Testis (tissue), 3 donors: ENCODE measurements around the gene SYNDIG1. TPM values are rescaled to one million over a fixed set of nuclear protein-coding genes. Genes with fewer than 3 reads are reported as not detected.

ENCODE experiments used
- DNase-seq: peaks from one replicate; pipeline ENCODE4 v3.0.0-alpha.2; 2019
- H3K27ac ChIP-seq, 2 donors: fragments of 200-600 bp; sonication (generic); one replicate each; pipeline ENCODE4 v1.5.1; 2019
- H3K27me3 ChIP-seq: fragments of 200-600 bp; sonication (generic); one replicate; pipeline ENCODE4 v1.5.1; 2019
- H3K36me3 ChIP-seq: fragments of 200-600 bp; sonication (generic); one replicate; pipeline ENCODE4 v1.5.1; 2017; ENCODE audit warnings: low read depth; ENCODE audit errors: missing control alignments
- H3K4me1 ChIP-seq: fragments of 200-600 bp; sonication (generic); one replicate; pipeline ENCODE4 v1.5.1; 2019
- H3K4me3 ChIP-seq, 2 donors: fragments of 200-600 bp; sonication (generic); one replicate each; pipeline ENCODE4 v1.5.1; 2017 to 2019
- H3K9me3 ChIP-seq: fragments of 200-600 bp; sonication (generic); one replicate; pipeline ENCODE4 v1.5.1; 2017
- CTCF ChIP-seq, 3 experiments: fragments of 450-650 bp in 2 of 3; fragments of 200-600 bp in 1 of 3; sonication (generic) in 1 of 3; IDR thresholded peaks; one replicate each; pipeline ENCODE4 v1.5.1; 2016 to 2019; ENCODE audit warnings: antibody characterized with exemption in 3 of 3, mild to moderate bottlenecking in 2 of 3, moderate library complexity in 1 of 3
- POLR2A ChIP-seq: fragments of 450-650 bp; IDR thresholded peaks from one replicate; pipeline ENCODE4 v1.6.1; 2017; ENCODE audit warnings: antibody characterized with exemption, mild to moderate bottlenecking, moderate library complexity
- WGBS, 2 donors: methylation state at CpG; one replicate each; pipeline ENCODE4 v1.1.5; 2018; 5-methylcytosine and 5-hydroxymethylcytosine counted together
- intact Hi-C: fragments of 100-400 bp; cut with DNase I; formaldehyde crosslinking; loops from one replicate; pipeline ENCODE4 v1.15.1; 2023; ENCODE audit warnings: low total_unique reads
- polyA plus RNA-seq: library from polyadenylated mRNA; stranded (reverse); fragments of 350-450 nt; fragmentation: Illumina TruSeq; extraction: RNeasy Lipid Tissue Mini Kit (QIAGEN cat#74804); gene quantifications from one replicate; pipeline ENCODE4 v1.2.3, GENCODE V29; 2014; ENCODE audit warnings: low read depth, low replicate concordance; ENCODE audit not compliant: insufficient read depth
- total RNA-seq, 2 donors: library from RNA; depleted of rRNA; stranded (reverse); fragments of >200 nt; gene quantifications; one replicate each; pipeline ENCODE4 v1.2.3, GENCODE V29; 2016

SYNDIG1 gene
- total and polyA plus RNA-seq, 3 donors from 2014 or later: 2.1 to 3.2 (median 2.8) TPM

GRCh38 chr20:24518515-24518914 lies 49.1 kb downstream of the SYNDIG1 start:
- no peak for DNase-seq
- no peaks in the 10 kb centered on the region for H3K4me1 ChIP-seq
- no peaks in the 10 kb centered on the region for H3K27me3 ChIP-seq
- H3K27ac ChIP-seq: no peak overlapping the region
- WGBS, 2 donors: 75 to 84% methylated on average over 6 of the region's 6 CpGs
- H3K36me3 ChIP-seq: no peaks in the 10 kb centered on the region
- intact Hi-C loops: no loop called here
- no peak for TF ChIP-seq POLR2A
- TF ChIP-seq CTCF (IDR thresholded peaks at IDR 0.05): no peak
- H3K4me3 ChIP-seq: no peak overlapping the region
- no peaks in the 10 kb centered on the region for H3K9me3 ChIP-seq

- no peaks in the 10 kb centered on the region for H3K9me3 ChIP-seq
- DNase-seq: no peak
- H3K4me3 ChIP-seq: no peak overlapping the region
- H3K27me3 ChIP-seq: no peaks in the 10 kb centered on the region
- H3K4me1 ChIP-seq: no peaks in the 10 kb centered on the region
- no peak for TF ChIP-seq POLR2A
- no peak for TF ChIP-seq CTCF (IDR thresholded peaks at IDR 0.05)
- H3K36me3 ChIP-seq: no peaks in the 10 kb centered on the region
- intact Hi-C loops: no loop called here
- no peak overlapping the region for H3K27ac ChIP-seq
- WGBS, 2 donors: 80 to 87% methylated on average over 6 of the region's 6 CpGs
Observed at GRCh38 chr20:24519476-24519875, 50.0 kb downstream of the SYNDIG1 start.

DNA sequence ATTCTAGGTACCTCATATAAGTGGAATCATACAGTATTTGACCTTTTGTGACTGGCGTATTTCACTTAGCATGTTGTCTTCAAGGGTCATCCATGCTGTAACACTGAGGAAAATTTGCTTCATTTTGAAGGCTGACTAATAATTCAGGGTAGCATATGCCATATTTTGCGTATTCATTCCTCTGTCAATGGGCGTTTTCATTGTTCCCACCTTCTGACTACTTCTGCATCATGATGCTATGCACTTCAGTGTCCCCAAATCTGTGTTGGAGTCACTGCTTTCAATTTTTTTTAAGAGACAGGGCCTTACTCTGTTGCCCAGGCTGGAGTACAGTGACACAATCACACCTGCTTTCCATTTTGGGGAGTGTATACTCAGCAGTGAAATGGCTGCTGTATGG lies 51.6 kb downstream of the SYNDIG1 start:
- H3K27me3 ChIP-seq: no peaks in the 10 kb centered on the region
- DNase-seq: no peak
- WGBS, 2 donors: 91 to 93% methylated on average over 3 of the region's 3 CpGs
- H3K36me3 ChIP-seq: no peaks in the 10 kb centered on the region
- no peak for TF ChIP-seq CTCF (IDR thresholded peaks at IDR 0.05)
- intact Hi-C loops: no loop called here
- no peak overlapping the region for H3K4me3 ChIP-seq
- H3K4me1 ChIP-seq: no peaks in the 10 kb centered on the region
- no peak overlapping the region for H3K27ac ChIP-seq
- H3K9me3 ChIP-seq: no peaks in the 10 kb centered on the region

DNA sequence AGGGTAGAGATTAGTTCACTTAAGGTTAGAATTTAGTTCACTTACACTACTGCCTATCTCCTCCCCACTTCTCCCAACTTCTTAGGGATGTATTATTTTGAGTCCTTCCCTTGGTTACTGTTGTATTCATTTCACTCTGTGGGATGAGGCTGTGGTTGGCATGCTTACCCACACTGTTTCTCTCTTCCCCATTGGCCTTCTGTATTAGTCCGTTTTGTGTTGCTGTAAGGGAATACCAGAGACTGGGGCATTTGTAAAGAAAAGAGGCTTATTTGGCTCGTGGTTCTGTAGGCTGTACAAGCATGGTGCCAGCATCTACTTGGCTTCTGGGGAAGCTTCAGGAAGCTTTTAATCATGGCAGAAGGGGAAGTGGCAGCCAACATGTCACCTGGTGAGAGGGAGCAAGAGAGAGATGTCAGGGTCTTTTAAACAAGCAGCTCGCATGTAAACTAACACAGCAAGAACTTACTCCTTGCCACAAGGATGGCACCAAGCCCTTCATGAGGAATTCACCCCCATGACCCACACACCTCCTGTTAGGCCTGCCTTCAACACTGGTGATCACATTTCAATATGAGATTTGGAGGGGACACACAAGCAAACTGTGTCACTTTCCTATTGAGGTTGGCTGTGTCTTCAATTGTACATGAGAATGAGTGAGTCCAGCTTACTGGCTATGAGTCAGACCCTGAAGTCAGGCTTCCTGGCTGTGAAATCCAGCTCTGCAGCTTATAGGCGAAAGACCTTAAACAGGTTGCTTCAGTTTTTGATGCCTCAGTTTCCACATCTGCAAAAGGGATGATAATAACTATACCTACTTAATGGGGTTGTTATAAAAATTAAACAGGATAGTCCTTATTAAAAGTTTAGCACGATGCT lies 53.3 kb downstream of the SYNDIG1 start:
- Histone ChIP-seq H3K4me3 (no peak overlapping the region), H3K36me3 (no peaks in the 10 kb centered on the region), H3K4me1 (no peaks in the 10 kb centered on the region), H3K27ac (no peak overlapping the region), H3K27me3 (no peaks in the 10 kb centered on the region), H3K9me3 (no peaks in the 10 kb centered on the region)
- no peak for TF ChIP-seq CTCF (IDR thresholded peaks at IDR 0.05)
- no peak for TF ChIP-seq POLR2A
- WGBS, 2 donors: 82 to 92% methylated on average over 5 of the region's 5 CpGs
- DNase-seq: no peak
- intact Hi-C loops: no loop called here

DNA sequence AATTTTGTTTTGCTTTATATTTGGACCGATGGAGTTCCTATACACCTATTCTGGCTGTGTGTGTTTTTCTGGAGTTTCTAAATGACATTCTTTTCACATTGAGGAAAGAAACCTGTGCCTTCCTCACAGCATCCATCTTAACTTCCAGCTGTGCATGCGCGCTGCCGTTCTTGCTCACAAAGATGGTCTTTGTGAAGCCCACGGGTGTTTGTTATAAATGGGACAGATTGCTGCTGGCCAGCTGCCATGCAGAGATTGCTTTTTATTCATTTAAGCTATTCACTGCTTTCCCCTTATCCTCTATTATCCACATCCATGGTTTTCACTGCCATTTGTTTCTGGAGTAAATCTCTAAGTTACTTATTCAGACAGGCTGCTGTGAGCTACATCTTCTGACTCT lies 54.2 kb downstream of the SYNDIG1 start:
- no peak for DNase-seq
- Histone ChIP-seq H3K27ac (no peak overlapping the region), H3K36me3 (no peaks in the 10 kb centered on the region), H3K4me1 (no peaks in the 10 kb centered on the region), H3K9me3 (no peaks in the 10 kb centered on the region), H3K27me3 (no peaks in the 10 kb centered on the region), H3K4me3 (no peak overlapping the region)
- intact Hi-C loops: no loop called here
- 63 to 66% methylated on average over 5 of the region's 5 CpGs for WGBS, 2 donors
- TF ChIP-seq POLR2A: no peak
- no peak for TF ChIP-seq CTCF (IDR thresholded peaks at IDR 0.05)
